HL-60 (cell line): ENCODE data around the gene GLYATL2.

Source experiments
- CTCF ChIP-seq: IDR thresholded peaks from one replicate; pipeline ENCODE4 v1.5.1; 2011; ENCODE audit warnings: low read length, control low read depth, inconsistent platforms; ENCODE audit not compliant: insufficient read depth
- SPI1 ChIP-seq: IDR thresholded peaks from 2 replicates; pipeline ENCODE4 v1.6.1; 2012; ENCODE audit warnings: low read depth, mild to moderate bottlenecking, borderline replicate concordance

GRCh38 chr11:58787903-58788302, 56.6 kb downstream of the GLYATL2 start:
- no peak for TF ChIP-seq CTCF
- TF ChIP-seq SPI1: no peak
